GM04503 (cell line): Measurements from ENCODE around the gene CHST8.
"Not testable (repeated sequence)": the region's sequence is repeated elsewhere in the genome, so short reads cannot be mapped to it uniquely, and the experiment has no call there.

Experiments used
- DNase-seq: peaks from one replicate; pipeline ENCODE4 v3.0.0-alpha.2; 2012; ENCODE audit warnings: low read depth

The CHST8 gene, protein sequence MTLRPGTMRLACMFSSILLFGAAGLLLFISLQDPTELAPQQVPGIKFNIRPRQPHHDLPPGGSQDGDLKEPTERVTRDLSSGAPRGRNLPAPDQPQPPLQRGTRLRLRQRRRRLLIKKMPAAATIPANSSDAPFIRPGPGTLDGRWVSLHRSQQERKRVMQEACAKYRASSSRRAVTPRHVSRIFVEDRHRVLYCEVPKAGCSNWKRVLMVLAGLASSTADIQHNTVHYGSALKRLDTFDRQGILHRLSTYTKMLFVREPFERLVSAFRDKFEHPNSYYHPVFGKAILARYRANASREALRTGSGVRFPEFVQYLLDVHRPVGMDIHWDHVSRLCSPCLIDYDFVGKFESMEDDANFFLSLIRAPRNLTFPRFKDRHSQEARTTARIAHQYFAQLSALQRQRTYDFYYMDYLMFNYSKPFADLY

DNA sequence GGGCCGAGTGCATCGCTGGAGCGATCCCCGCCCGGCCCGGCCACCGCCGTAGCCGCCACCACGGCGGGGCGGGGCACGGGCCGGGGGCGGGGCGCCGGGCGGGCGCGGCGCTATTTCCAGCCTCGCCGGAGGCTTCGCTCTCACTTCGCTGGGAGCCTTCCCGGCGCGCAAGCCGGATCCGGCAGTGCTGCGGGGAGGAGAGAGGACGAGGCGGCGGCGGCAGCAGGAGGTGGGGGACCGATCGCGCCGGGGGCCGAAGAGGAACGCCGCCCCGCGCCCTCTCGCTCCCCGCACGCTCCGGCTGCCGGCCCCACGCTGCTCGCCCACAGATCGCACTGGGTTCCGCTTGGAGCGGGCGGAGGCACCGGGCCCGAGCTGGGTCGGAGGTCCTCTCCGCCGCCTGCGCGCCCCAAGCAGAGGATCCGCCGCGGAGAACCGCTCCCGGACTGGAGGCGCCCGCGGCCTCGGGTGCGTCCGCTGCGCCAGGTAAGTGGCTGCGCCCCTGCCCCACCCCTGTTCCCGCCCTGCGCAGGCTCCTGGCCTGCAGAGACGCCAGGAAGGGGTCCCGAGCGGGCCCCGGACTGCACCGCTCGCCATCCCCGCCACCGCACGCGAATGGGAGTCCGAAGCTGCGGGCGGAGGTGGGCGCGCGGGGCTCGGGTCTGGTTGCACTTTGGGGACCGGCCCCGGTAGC, at the start of gene CHST8:
CHST8 (plus strand) TSS at position 143 of the 694 bp plus-strand sequence. CDS start 67,309 bp downstream, outside the sequence.
- DNase-seq = no peak

DNA sequence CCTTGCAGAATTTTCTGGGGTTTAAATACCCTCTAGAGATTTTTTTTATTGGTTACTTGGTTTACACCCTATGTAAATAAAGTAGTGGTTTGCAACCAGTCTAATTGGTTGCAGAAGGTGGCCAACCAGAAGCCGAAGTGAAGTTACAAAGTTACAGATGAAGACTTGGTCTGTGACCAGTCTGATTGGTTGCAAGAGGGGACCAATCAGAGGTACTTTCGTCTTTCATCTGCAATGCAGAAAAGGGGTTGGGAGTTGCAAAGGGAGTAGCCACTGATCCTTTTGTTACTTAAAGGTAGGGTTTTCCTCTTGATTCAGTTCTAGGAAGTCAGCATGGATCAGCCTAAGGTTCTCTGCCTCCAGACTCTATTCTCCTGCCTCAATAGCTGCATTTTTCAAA, 48.8 kb upstream of the CHST8 start:
- DNase-seq = no peak

DNA sequence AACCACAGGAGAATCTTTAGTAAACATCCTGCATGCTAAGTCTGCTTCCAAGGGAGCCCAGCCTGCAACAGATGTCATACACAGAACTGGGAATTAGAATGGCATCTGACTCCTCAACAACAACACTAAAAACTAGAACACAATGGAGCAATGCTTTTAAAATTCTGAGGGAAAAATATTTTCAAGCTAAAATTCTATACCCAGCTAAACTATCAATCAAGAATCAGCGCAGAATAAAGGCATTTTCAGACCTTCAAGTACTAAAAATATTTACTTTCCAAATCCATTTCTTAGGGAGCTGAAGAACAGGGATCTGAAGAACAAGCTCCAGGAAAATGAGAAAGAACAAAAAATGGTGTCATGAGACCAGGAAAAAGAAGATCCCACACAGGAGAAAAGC, 46.9 kb upstream of the CHST8 start:
- DNase-seq = no peak

DNA sequence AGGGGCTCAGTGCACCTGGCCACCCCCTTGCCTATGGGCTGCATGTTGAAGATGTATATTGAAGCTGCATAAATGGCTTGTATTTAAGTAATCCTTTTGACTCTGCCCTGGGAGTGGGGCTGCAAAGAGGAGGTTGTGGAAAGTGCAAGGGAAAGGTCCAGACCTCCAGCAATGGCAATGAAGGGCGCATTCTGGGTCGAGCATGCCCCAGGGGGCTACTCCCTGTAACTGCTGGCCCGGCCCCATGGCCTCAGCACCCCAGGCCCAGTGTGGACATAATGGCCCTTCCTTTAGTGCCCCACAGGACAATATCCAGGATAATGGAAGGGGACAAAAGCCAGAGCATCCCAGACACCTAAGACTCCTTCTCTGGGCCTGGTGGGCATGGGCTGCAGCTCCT, 43.1 kb upstream of the CHST8 start:
- DNase-seq = no peak

DNA sequence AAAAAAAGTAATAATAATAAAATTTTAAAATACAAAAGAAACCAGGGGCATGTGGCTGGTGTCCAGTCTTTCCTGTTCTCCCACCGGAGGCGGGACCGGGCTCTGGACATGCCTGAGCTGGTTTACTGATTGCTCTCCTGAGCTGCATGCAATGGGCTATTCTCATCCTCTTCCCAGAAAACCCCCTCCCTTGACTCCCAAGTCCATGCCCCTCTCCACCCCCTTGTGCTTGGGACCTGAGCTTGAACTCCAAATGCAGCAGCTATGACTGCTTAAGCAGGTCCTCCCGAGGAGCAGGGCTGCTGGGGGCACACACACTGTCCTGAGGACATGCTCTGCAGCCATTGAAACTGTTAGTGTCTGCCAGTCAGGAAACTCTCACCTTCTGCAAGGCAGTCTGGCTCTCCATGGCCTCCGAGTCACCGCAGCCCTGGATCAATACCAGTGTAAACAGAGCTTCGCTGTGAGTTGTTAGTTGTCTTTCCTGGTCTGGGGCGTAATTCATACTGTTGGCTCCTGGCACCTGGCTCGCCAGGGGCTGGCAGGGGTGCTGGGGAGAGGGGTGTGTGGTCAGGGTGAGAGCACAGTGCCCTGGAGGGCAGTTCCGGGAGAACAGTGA, 41.6 kb upstream of the CHST8 start:
- DNase-seq = no peak

DNA sequence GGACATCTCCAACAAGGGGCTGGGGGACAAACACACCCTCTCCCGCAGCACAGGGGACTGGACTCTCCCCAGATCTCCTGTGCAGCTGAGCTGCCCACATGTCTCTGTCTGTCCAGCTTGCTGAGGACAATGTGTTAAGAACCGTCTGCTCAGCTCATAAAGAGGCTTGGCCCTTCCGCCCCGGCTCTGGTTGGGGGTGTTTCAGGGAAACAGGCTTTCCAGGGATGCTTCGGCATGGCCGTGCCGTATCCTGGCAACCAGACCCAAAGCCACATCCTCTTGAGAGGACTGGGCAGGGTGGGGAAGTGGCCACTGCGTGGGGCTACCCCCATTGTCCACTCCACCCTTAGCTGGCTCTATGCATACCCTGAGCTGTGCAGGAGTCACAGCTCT, 41.1 kb upstream of the CHST8 start:
- DNase-seq = no peak

DNA sequence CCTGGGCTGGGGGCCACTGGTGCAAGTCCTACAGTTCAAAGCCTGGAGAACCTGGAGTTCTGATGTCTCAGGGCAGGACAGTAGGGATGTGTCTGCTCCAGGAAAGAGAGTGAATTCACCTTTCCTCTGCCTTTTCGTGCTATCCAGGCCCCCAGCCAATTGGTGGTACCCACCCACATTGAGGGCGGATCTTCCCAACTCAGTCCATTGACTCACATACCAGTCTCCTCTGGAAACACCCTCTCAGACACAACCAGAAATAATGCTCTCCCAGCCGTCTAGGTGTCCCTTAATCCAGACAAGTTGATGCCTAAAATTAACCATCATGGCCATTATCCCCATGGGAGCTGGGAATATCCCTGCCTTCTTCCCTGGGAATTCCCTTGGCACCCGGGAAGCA, 38.8 kb upstream of the CHST8 start:
- DNase-seq = no peak

DNA sequence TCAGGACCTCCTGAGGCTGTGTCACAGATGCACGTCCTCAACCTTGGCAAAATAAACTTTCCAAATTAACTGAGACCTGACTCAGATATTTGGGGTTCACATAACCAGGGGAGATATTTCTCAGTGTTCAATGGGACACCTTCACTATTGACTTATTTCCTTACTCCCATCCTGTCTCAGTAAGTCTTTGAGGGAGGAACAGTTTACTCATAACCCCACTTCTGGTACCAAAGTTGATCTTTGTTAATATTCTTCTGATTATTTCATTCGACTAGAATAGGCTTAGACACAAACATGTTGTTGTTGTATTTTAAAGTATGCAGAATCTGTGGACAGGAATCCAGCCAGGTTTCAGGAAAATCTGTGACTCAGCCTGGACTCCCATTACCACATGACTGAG, 34.6 kb upstream of the CHST8 start:
- DNase-seq = no peak

DNA sequence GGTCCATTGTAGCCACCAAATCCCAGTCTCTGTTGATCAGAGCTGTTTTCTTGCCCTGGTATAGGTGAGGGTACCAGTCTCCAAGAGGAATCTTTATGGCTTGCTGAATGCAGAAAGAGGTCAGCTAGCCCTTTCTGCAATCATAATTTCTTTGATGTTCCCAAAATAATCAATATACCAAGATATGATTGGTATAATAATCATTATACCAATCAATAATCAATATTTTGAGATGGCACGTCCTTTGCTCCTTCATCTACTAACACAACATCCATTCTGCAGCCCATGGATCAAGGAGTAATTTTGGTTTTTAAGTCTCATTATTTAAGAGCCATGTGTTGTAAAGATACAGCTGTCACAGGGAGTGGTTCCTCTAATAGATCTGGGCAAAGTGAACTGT, 31.5 kb upstream of the CHST8 start:
- no peak for DNase-seq

DNA sequence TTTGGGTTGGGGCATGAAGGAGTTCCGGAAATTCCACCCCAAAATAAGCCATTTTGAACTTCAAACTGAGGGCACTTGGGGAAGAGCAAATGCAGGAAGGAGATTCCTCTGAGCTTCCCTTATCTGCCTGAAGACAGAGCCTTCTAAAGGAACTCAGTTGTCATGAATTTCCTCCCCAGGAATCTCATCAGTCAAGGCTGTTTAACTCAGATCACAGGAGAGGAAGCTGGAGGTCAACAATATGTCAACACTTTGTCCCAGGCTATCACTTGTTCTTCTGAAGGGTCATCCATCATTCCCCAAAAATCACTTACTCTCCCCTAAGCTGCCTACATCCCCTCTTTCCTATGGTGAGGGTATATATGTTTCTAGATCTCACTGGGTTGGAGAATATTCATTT, 26.0 kb upstream of the CHST8 start:
- no peak for DNase-seq

DNA sequence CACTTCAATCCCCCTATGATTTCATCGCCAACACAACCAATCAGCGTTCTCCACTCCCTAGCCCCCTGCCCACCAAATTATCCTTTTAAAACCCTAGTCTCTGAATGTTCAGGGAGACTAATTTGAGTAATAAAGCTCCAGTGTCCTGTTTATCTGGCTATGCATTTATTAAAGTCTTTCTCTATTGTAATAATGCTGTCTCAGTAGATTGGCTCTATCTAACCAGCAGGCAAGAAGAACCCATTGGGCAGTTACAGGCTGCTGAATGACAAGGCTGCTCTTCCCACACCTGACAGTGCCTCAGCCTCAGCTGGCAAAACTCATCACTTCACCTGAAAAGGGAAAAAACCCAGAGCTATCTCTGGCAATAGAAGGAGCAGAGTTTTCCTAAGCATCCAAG, 20.2 kb upstream of the CHST8 start:
- DNase-seq = no peak

DNA sequence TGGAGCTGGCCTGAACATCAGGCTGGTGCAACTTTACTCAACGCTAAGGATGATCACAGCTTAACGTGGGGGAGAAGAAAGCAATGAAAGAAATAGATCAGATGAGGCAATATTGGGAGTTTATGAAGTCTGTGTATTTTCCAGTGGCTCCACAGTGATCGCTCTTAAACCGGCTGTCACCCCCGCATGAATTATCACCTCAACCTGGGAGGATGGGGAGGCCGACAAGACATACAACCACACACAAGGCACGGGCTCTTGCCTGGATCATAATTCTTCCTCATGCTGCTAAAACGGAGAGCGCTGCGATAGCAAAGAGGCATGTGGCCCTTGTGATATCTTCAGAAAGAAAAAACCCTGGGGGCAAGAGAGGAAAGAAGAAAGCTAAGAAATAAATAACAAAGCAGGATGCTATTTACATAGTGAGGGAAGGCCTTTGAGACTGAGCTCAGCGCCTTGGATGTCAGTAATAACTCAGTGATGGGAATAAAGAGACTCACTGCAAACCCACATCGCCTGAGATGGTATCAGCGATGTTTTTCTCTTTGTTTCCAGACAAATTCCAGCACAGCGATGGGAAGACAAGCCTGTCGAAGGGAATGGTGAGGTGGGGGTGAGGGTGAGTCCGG, 19.1 kb upstream of the CHST8 start:
- no peak for DNase-seq

DNA sequence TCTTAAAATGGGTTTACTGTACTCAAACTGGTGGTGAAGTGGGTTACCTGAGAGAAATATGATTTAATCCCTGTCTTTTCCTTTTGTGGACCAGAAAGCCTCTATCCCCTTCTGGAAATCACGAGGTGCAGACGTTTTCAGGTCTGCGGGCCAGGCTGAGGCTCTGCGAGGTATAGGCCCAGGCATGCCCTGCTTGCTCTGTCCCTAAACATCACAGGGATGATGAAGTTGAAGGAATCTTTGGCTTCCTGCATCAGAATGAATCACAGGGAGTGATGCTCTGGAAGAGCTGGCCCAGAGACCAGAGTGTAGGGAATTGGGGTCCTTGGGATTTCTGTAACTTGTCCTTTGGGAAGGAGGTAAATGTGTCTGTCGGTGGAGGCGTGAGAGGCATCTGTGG, 18.4 kb upstream of the CHST8 start:
- DNase-seq = no peak

DNA sequence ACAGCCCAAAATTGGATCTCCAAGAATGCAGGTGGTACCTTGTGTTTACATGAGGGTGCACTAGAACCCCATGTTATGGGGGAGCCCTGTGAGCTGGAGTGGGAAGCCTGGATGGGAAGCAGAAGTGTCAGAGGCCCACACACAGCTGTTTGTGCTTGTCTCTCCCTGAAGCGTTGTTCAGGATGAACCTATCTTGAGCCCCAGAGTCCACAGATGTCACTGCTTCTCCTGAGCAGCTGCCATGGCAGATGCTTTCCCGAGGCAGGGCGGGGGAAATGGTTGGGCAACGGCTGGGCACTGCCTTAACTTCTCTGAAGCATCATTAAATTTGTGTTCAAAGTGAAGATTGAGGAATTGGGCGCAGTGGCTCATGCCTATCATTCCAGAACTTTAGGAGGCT, 17.1 kb upstream of the CHST8 start:
- DNase-seq = no peak

DNA sequence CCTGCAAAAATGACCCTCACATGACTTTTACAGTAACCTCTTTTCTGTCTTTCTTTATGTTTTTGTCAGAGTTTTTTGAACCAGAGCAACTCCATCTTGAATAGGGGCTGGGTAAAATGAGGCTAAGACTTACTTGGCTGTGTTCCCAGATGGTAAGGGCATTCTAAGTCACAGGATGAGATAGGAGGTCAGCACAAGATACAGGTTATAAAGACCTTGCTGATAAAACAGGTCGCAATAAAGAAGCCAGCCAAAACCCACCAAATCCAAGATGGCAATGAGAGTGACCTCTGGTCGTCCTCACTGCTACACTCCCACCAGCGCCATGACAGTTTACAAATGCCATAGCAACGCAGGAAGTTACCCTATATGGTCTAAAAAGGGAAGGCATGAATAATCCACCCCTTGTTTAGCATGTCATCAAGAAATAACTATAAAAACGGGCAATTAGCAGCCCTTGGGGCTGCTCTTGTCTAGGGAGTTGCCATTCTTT, 15.9 kb upstream of the CHST8 start:
- DNase-seq = not testable (repeated sequence)

DNA sequence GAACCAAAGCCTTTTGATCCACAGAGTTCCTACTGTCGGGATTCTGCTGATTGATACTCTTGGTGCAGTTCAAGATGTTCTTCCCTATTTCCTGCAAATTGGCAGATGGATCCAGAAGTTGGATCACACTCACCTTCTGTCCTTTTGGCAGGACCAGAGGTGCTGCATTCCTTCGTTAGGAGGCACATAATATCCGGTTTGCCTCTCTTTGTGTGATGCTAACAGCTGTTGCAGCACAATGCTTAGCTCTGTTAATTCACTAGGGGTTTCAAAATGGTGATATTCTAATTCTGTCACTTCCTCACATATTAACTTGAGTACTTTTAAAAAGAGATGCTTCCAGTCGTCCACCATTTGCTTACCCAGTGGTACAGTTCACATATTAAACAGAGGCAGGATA, 15.2 kb upstream of the CHST8 start:
- DNase-seq = no peak

DNA sequence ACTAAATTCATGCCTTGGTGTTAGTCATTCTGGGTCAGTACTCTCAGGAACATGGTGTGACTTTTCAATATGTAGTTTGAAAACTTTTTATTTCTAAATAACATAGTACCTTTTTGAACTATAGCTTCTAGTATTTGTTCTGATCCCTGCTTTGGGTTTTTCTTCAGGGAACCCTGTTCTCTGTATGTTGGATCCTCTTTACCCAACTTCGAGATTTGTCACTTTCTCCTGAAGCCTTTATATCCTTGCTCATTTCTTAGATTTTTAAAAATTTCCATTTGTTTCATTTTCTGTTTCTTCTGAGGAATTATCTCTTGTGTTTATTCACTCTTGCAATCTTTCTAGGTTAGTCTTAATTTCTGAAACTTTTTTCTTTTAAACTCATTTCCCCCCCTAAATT, 12.4 kb upstream of the CHST8 start:
- no peak for DNase-seq

DNA sequence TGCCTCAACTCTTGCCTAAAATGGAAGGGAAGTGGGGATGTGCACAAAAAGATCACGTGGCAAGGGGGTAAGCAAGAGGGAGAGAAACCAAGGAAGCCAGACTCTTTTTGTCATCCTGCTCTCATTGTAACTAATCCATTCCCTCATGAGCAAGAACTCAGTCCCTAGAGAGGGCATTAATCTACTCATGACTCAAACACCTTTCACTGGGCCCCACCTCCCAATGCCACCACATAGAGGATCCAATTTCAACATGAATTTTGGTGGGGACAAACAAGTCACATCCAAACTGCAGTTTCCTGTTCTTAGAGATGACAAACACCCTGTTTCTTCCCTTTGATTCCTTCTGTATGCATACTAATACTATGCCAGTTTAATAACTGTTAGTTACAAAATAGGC, 11.2 kb upstream of the CHST8 start:
- DNase-seq = no peak

DNA sequence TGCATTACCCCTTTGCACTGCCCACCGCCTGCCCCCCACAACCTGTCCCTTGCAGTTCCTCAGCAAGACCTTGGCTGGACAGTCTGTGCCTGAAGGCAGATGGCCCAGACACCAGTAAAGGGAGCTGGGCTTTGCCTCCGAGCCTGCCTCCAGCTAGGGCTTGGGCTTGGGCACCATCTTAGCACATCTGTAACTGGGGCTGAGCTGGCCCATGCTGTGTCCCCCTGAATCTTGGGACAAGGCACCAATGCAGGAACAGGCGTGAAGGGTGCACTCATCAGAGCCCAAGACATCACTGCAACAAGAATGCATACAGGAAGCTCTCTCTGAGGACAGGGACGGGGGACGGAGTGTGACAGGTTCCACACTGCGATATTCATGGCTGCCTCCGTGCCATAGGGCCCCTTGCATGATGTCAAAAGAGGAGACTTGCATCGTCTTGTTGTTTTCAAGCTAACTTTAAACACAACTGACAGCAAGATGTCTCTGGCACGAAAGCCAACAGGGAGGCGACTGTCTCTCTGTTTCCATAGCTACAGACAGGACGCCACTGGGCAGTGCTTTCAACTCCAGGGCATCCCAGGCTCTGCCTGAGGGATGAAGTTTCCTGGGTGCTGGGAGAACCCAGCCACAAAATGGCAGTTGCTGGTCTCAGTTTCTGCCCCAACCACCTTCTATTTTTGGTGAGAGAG, 8.7 kb upstream of the CHST8 start:
- no peak for DNase-seq

DNA sequence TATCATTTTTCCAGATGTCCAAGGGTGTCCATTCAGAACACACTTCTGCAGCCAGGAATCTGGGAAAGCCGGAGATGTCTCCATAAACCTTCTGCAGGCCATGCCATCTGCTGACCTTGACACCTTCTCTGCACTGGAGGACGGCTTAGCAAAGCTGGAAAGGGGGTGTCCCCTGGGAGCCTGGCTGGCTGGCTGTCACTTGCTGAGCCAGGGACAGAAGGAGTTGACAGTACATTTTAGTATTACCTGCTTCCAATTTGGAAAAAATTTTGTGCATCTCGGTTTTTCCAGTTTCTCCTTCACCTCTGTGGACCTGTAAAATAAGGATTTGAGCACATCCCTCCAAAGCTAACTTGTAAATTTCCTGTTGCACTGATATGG, 8.1 kb upstream of the CHST8 start:
- no peak for DNase-seq

DNA sequence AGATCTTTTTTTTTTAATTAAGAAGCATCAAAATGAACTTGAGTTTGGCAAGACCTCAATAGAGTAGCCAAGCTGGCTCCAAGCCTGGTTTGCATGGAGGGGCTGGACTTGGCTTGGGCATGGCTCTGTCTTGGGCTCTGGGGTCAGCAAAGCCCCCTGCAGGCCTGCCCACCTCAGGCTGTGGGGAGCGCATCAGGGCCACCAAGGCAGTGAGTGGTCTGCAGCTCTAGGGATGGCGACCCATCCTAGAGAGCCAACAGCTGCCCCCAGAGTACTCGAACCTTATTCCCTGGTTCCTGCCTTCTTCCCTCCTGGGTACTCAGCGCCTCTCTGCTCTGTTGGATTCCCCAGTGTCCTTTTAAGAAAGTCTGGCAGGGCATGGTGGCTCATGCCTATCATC, 5.4 kb upstream of the CHST8 start:
- no peak for DNase-seq

DNA sequence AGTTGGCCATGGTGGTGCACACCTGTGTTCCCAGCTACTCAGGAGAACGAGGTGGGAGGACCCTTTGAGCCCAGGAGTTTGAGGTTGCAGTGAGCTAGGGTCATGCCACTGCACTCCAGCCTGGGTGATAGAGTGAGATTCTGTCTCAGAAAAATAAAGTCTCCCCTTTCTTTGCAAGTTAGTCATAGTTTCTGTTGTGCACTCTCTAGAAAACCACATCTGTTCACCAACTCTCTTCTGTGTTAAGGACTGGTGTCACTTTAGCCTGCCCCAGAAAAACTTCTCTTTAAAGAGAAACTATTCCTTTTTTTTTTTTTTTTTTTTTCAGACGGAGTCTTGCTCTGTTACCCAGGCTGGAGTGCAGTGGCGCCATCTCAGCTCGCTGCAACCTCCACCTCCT, 4.9 kb upstream of the CHST8 start:
- DNase-seq = no peak
